NK-92 (cell line): ENCODE measurements around the gene MORN2.
"Not testable (repeated sequence)": the region's sequence is repeated elsewhere in the genome, so short reads cannot be mapped to it uniquely, and the experiment has no call there.

Source experiments
- DNase-seq: peaks from one replicate; lab custom pipeline; 2025; ENCODE audit not compliant: unreplicated experiment; lab: John Stamatoyannopoulos, UW

The MORN2 gene

GRCh38 chr2:38875576-38876367, at the start of gene MORN2, which contains the start of gene DHX57:
TSS of gene MORN2 (plus strand) at chr2:38875976.
TSS of gene DHX57 (minus strand) at chr2:38875934. CDS start at chr2:38868405, 7,529 bp downstream.
- DNase-seq: no peak

DNA sequence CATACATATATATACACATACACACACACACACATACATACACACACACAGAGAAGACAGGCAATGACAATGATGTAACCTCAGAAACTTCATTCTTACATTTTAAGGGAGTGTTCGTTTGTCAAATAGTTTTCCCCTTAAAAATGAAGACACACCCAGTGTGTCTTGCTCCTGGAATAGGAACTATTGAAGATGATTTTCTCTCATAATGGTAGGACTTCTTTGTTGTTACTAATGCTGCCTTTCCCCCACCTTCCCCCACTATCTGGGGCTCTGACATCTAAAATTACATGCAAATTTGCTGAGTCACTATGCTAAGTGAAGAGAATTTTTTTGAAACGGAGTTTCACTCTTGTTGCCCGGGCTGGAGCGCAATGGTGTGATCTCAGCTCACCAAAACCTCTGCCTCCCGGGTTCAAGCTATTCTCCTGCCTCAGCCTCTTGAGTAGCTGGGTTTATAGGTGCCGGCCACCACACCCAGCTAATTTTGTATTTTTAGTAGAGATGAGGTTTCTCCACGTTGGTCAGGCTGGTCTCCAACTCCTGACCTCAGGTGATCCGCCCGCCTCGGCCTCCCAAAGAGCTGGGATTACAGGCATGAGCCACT, 48.1 kb upstream of the MORN2 start:
- not testable (repeated sequence) for DNase-seq

- DNase-seq: no peak
Observed at GRCh38 chr2:38828460-38828859, 47.3 kb upstream of the MORN2 start.

GRCh38 chr2:38829971-38830370, 45.8 kb upstream of the MORN2 start:
- no peak for DNase-seq

DNA sequence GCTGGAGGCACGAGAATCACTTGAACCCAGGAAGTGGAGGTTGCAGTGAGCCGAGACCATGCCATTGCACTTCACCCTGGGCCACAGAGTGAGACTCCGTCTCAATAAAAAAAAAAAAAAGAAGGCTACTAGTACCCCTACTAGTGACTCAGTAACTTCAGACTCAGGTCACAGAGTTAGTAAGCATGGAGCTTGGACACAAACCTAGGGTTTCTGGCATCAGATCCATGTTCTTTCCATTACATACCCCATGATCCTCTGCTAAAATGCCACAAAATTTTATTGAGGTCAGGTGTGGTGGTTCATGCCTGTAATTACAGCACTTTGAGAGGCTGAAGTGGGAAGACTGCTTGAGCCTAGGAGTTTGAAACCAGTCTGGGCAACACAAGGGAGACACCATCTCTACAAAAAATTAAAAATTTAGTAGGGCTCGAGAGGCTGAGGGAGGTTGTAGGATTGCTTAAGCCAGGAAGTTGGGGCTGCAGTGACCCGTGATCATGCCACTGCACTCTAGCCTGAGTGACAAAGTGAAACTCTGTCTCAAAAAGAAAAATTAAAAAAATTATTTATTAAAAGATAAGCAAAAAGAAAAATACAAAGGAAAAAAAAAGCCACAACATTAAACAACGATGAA, 45.1 kb upstream of the MORN2 start:
- DNase-seq: no peak

- DNase-seq: no peak
Observed at GRCh38 chr2:38835015-38835601, 40.7 kb upstream of the MORN2 start.

- no peak for DNase-seq
Observed at GRCh38 chr2:38835990-38836389, 39.8 kb upstream of the MORN2 start.

DNA sequence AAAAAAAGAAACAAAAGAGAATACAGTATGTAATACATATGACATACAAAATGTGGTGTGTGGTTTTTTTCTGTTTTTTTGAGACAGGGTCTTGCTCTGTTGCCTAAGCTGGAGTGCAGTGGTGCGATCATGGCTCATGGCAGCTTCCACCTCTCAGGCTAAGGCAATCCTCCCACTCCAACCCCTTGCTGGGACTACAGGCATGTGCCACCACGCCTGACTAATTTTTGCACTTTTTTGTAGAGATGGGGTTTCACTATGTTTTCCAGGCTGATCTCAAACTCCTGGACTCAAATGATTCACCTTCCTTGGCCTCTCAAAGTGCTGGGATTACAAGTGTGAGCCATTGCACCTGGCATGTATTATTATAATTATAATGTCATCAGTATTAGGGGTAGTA, 39.0 kb upstream of the MORN2 start:
- no peak for DNase-seq

GRCh38 chr2:38850045-38850444, 25.7 kb upstream of the MORN2 start:
- DNase-seq: no peak

- DNase-seq: no peak
Observed at GRCh38 chr2:38856165-38856564, 19.6 kb upstream of the MORN2 start.

GRCh38 chr2:38862476-38862875, 13.3 kb upstream of the MORN2 start:
- DNase-seq: no peak

DNA sequence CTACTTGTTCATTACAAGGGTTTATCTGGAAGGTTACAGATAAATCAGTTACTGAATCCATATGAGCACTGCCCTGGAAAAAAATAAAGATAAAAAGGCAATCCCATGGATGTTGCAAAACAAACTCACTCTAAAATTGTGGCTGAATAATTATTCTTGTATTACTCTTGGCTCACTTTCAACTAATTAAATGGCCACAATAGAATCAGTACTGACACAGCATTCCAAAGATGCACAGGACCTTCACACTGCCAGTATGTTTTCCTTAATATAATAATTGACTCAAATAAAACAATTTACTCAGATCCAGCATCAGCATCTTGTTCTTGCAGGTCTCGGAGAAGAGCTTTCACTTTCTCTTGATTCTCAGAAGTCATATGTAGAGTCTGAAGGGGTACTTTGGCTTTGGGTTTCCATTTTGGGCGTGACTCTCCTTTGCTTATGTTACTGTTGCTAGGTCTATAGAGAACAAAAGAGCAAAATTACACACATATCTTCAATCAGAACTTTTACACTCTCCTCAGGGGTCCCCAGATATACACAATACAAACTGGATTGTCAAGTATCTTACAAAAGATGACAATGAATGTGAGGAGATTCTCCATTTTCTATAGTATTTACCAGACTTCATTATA, 12.6 kb upstream of the MORN2 start:
- no peak for DNase-seq

DNA sequence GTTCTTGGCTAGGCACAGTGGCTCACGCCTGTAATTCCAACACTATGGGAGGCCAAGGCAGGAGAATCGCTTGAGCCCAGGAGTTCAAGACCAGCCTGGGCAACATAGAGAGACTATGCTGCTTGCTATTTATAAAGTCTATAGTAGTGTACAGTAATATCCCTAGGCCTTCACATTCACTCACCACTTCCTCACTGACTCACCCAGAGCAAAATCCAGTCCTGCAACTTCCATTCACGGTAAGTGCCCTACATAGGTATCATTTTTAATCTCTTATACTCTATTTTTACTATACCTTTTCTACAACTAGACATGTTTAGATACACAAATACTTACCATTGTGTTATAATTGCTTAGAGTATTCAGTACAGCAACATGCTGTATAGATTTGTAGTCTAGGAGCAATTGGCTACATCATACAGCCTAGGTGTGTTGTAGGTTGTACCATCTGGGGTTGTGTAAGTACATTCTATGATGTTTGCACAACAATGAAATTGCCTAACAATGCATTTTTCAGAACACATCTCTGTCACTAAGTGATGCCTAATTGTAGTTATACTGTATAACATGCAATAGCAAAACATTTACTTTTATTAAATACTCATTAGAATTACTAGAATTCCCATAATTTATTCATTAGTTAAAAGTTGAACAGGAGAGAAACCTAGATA, 8.9 kb upstream of the MORN2 start:
- no peak for DNase-seq

DNA sequence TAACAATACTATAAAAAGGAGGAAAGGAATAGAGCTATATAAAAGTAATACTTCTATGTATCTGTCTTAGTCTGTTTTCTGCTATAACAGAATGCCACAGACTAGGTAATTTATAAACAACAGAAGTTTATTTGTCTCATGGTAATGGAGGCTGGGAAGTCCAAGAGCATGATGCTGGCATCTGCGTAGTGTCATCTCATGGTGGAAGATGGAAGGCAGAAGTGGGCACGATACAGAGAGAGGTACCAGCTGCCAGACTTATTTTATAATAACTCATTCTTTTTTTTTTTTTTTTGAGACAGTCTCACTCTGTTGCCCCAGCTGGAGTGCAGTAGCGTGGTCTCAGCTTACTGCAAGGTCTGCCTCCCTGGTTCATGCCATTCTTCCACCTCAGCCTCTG, 4.3 kb upstream of the MORN2 start:
- no peak for DNase-seq

- no peak for DNase-seq
Observed at GRCh38 chr2:38873763-38874162, 2.0 kb upstream of the MORN2 start.

DNA sequence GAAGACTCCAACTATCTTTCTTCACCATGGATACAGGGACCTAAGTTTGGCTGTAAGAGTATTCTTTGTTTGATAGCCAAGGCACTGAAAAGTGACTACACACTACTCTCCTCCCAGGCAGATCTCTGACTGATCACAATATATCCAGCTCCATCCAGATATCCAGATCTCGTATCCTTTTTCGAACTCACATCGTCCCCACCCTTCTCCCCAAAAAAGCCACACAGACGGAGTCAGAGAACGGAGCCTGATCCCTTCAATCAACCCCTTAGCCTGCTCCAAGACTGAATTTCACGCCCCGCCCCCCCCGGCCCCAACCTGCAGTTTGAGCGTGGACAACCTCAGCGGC, 575 bp upstream of the MORN2 start:
- DNase-seq: no peak

DNA sequence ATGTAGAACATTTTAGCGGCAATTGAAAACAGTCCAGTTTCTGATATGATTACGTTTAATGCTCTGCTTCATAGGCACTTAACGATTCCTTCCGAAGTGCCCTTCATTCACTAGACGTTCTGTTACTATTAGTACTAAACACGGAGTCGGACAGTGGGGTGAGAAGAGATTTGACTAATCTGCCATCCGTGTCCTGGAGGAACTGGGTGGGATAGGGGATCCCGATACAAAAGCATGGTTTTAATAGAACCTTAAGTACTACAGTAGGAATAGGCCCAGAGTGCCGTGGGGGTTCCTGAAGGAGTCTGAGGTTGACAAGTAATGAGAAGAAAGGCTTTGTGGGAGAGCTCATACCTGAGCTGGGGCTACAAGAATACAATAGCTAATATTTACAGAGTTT, 631 bp downstream of the MORN2 start:
- no peak for DNase-seq

DNA sequence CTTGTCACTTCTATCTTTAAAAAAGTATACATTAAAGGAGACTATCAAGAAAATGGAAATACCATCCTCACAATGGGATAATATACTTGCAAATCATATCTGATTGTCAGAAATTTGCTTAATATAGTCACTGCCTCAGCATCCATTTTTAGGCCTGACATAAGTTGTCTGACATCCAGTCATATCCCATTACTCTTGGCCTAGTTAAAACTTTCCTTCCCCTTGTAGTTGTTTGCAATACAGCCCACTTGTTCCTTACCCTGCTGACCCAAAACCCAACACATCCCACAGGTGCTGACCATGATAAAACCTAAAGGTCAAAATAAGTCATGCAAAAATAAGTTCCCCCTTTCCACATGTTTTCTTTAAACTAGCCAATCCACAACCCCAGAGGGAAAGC, 10.3 kb downstream of the MORN2 start:
- DNase-seq: no peak

GRCh38 chr2:38887347-38887746, 11.6 kb downstream of the MORN2 start:
- no peak for DNase-seq

DNA sequence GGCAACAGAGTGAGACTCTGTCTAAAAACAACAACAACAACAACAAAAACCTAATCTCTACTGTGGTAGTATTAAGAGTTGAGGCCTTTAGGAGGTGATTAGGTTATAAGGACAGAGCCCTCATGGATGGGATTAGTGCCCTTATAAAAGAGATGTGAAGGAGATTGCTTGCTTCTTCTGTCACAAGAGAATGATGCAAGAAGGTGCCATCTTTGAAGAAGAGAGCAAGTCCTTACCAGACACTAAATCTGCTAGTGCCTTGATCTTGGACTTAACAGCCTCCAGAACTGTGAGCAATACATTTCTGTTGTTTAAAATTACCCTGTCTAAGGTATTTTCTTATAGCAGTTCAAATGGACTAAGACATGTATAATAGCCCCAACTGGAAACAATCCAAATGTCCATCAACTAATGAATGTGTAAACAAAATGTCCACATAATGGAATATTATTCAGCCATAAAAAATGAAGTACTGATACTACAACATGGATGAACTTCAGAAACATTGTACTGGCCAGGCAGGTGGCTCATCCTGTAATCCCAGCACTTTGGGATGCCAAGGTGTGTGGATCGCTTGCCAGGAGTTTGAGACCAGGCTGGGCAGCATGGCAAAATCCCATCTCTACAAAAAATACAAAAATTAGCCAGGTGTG, 12.3 kb downstream of the MORN2 start:
- no peak for DNase-seq
